ENCODE measurements around the gene CABP5.

GRCh38 chr19:48036765-48037164, 7.1 kb downstream of the CABP5 start:
- no peak for TF ChIP-seq EZH2phosphoT487 (IDR thresholded peaks at IDR 0.05; ENCODE audit: borderline replicate concordance, low read length)
- TF ChIP-seq CTCF (IDR thresholded peaks at IDR 0.05; ENCODE audit: low read depth, low read length, poor library complexity, severe bottlenecking) = no peak
